ENCODE results near the gene RNF5.
"Not testable (repeated sequence)": the region's sequence is repeated elsewhere in the genome, so short reads cannot be mapped to it uniquely, and the experiment has no call there.

Gene RNF5

GRCh38 chr6:32202186-32202585, 24.0 kb downstream of the RNF5 start:
- peak overlapping the region in 2 of 11 experiments; percentile 17 to 20; a peak in 1 of 22 replicates for H3K4me2 ChIP-seq
- H3K27me3 ChIP-seq = no peaks in the 10 kb centered on the region
- H3K4me3 ChIP-seq = no peak overlapping the region
- peaks cover 2 to 11% (median 8%) of the 10 kb centered on the region in 10 experiments for H3K4me1 ChIP-seq
- no peaks in the 10 kb centered on the region for H3K36me3 ChIP-seq
- H3K27ac ChIP-seq = no peak overlapping the region
- H3K9me3 ChIP-seq (replicated peaks in 1 of 11) = 0 out of 22 replicates have a peak, but pooled peaks cover 0 to 3% (median 0%) of the 10 kb centered on the region in 11 experiments
- H3K9ac ChIP-seq = no peak overlapping the region
- no peak for TF ChIP-seq Cebpa-rat (IDR thresholded peaks at IDR 0.05)
- no peaks in the 10 kb centered on the region for H4K20me1 ChIP-seq

GRCh38 chr6:32203426-32204267, 25.4 kb downstream of the RNF5 start:
- Histone ChIP-seq H3K27me3 (no peaks in the 10 kb centered on the region), H3K36me3 (no peaks in the 10 kb centered on the region), H3K9me3 (replicated peaks in 1 of 11) (0 out of 22 replicates have a peak, but pooled peaks cover 0 to 3% (median 0%) of the 10 kb centered on the region in 11 experiments), H3K4me1 (peaks cover 0 to 5% (median 0%) of the 10 kb centered on the region in 10 experiments; a peak in 2 of 20 replicates), H3K27ac (no peak overlapping the region), H4K20me1 (no peaks in the 10 kb centered on the region), H3K4me2 (no peak overlapping the region), H3K4me3 (no peak overlapping the region), H3K9ac (no peak overlapping the region)
- no peak for TF ChIP-seq Cebpa-rat (IDR thresholded peaks at IDR 0.05)

GRCh38 chr6:32204268-32204715, 26.1 kb downstream of the RNF5 start:
- Histone ChIP-seq H3K9me3 (replicated peaks in 1 of 11) (0 out of 22 replicates have a peak, but pooled peaks cover 0 to 3% (median 0%) of the 10 kb centered on the region in 11 experiments), H3K4me1 (peaks cover 0 to 5% (median 0%) of the 10 kb centered on the region in 10 experiments; a peak in 2 of 20 replicates), H3K27me3 (no peaks in the 10 kb centered on the region), H3K36me3 (no peaks in the 10 kb centered on the region), H3K27ac (no peak overlapping the region), H3K4me2 (no peak overlapping the region), H4K20me1 (no peaks in the 10 kb centered on the region), H3K9ac (no peak overlapping the region), H3K4me3 (no peak overlapping the region)
- no peak for TF ChIP-seq Cebpa-rat (IDR thresholded peaks at IDR 0.05)

- Histone ChIP-seq H3K27ac (no peak overlapping the region), H3K9me3 (replicated peaks in 1 of 11) (0 out of 22 replicates have a peak, but pooled peaks cover 0 to 3% (median 0%) of the 10 kb centered on the region in 11 experiments), H3K27me3 (no peaks in the 10 kb centered on the region), H4K20me1 (no peaks in the 10 kb centered on the region), H3K4me3 (no peak overlapping the region), H3K4me1 (0 out of 20 replicates have a peak, but pooled peaks cover 0 to 2% (median 0%) of the 10 kb centered on the region in 10 experiments), H3K36me3 (no peaks in the 10 kb centered on the region), H3K4me2 (no peak overlapping the region), H3K9ac (no peak overlapping the region)
- TF ChIP-seq Cebpa-rat (IDR thresholded peaks at IDR 0.05) = no peak
Observed at GRCh38 chr6:32208996-32209395, 30.8 kb downstream of the RNF5 start.

- H3K4me2 ChIP-seq = no peak overlapping the region
- 0 out of 20 replicates have a peak, but pooled peaks cover 0 to 3% (median 0%) of the 10 kb centered on the region in 10 experiments for H3K4me1 ChIP-seq
- no peak overlapping the region for H3K27ac ChIP-seq
- H3K4me3 ChIP-seq = no peak overlapping the region
- H3K36me3 ChIP-seq = no peaks in the 10 kb centered on the region
- 0 out of 22 replicates have a peak, but pooled peaks cover 0 to 3% (median 0%) of the 10 kb centered on the region in 11 experiments for H3K9me3 ChIP-seq (replicated peaks in 1 of 11)
- no peaks in the 10 kb centered on the region for H3K27me3 ChIP-seq
- no peaks in the 10 kb centered on the region for H4K20me1 ChIP-seq
- H3K9ac ChIP-seq = no peak overlapping the region
- no peak for TF ChIP-seq Cebpa-rat (IDR thresholded peaks at IDR 0.05)
Observed at GRCh38 chr6:32210191-32210601, 32.0 kb downstream of the RNF5 start.

- not testable (repeated sequence) for H4K20me1 ChIP-seq; H3K4me2 ChIP-seq; H3K9ac ChIP-seq; H3K36me3 ChIP-seq; H3K9me3 ChIP-seq (replicated peaks in 1 of 11); H3K27ac ChIP-seq; H3K4me1 ChIP-seq; H3K4me3 ChIP-seq; H3K27me3 ChIP-seq
Observed at GRCh38 chr6:32211432-32211831, 33.2 kb downstream of the RNF5 start.

- H4K20me1 ChIP-seq = no peaks in the 10 kb centered on the region
- H3K36me3 ChIP-seq = no peaks in the 10 kb centered on the region
- H3K4me2 ChIP-seq = no peak overlapping the region
- TF ChIP-seq Cebpa-rat (IDR thresholded peaks at IDR 0.05) = peak in 3 of 11 experiments; percentile 16 to 50 (median 37); a peak in 1 of 22 replicates
- no peaks in the 10 kb centered on the region for H3K9me3 ChIP-seq (replicated peaks in 1 of 11)
- no peak overlapping the region for H3K9ac ChIP-seq
- no peak overlapping the region for H3K4me3 ChIP-seq
- no peak overlapping the region for H3K27ac ChIP-seq
- 0 out of 20 replicates have a peak, but pooled peaks cover 0 to 3% (median 0%) of the 10 kb centered on the region in 10 experiments for H3K4me1 ChIP-seq
- no peaks in the 10 kb centered on the region for H3K27me3 ChIP-seq
Observed at GRCh38 chr6:32212076-32212760, 34.0 kb downstream of the RNF5 start.

GRCh38 chr6:32213649-32214048, 35.4 kb downstream of the RNF5 start:
- no peak overlapping the region for H3K9ac ChIP-seq
- no peak overlapping the region for H3K27ac ChIP-seq
- no peak overlapping the region for H3K4me3 ChIP-seq

GRCh38 chr6:32214126-32214525, 35.9 kb downstream of the RNF5 start:
- Histone ChIP-seq H3K9ac (no peak overlapping the region), H3K4me2 (peak overlapping the region in 1 of 11 experiments; percentile 37; a peak in 1 of 22 replicates), H3K4me3 (no peak overlapping the region), H3K36me3 (no peaks in the 10 kb centered on the region), H3K4me1 (0 out of 20 replicates have a peak, but pooled peaks cover 0 to 3% (median 0%) of the 10 kb centered on the region in 10 experiments), H3K27me3 (no peaks in the 10 kb centered on the region), H3K9me3 (replicated peaks in 1 of 11) (no peaks in the 10 kb centered on the region), H3K27ac (no peak overlapping the region), H4K20me1 (no peaks in the 10 kb centered on the region)
- TF ChIP-seq Cebpa-rat (IDR thresholded peaks at IDR 0.05) = no peak

More at GRCh38 chr6:32213649-32214048, 35.4 kb downstream of the RNF5 start:
- Histone ChIP-seq H3K4me2 (peak overlapping the region in 1 of 11 experiments; percentile 37; a peak in 1 of 22 replicates), H3K27me3 (no peaks in the 10 kb centered on the region), H4K20me1 (no peaks in the 10 kb centered on the region), H3K36me3 (no peaks in the 10 kb centered on the region), H3K4me1 (0 out of 20 replicates have a peak, but pooled peaks cover 0 to 3% (median 0%) of the 10 kb centered on the region in 10 experiments), H3K9me3 (replicated peaks in 1 of 11) (no peaks in the 10 kb centered on the region)
- no peak for TF ChIP-seq Cebpa-rat (IDR thresholded peaks at IDR 0.05)

Data from BLaER1 treated with 17β-estradiol and CSF1 and Interleukin-3, amounts not matched to agents 10 nM and 100 nM (cell line).